Stomach (tissue), 4 donors: Measurements from ENCODE around the gene PLCH2.

ENCODE experiments used
- EP300 ChIP-seq: sonication (generic); formaldehyde crosslinking; IDR thresholded peaks from one replicate; pipeline ENCODE4 v1.6.1; 2017; ENCODE audit warnings: antibody characterized with exemption
- POLR2A ChIP-seq, 4 donors: fragments of 450-650 bp; IDR thresholded peaks; one replicate each; pipeline ENCODE4 v1.6.1; 2016; ENCODE audit warnings: antibody characterized with exemption in 4 of 4, control low read depth in 2 of 4, mild to moderate bottlenecking in 1 of 4, moderate library complexity in 1 of 4
- POLR2AphosphoS5 ChIP-seq, 3 donors: sonication (generic); formaldehyde crosslinking; IDR thresholded peaks; one replicate each; pipeline ENCODE4 v1.6.1; 2016; ENCODE audit warnings: antibody characterized with exemption in 3 of 3
- TF ChIP-seq, protein P1 (sequence below), 7 experiments: fragments of 450-650 bp in 4 of 7; fragments of 200-600 bp in 3 of 7; sonication (generic) in 3 of 7; IDR thresholded peaks; one replicate each; pipeline ENCODE4 v1.5.1; 2016 to 2019; ENCODE audit warnings: antibody characterized with exemption in 7 of 7, control low read depth in 2 of 7, mild to moderate bottlenecking in 1 of 7

DNA sequence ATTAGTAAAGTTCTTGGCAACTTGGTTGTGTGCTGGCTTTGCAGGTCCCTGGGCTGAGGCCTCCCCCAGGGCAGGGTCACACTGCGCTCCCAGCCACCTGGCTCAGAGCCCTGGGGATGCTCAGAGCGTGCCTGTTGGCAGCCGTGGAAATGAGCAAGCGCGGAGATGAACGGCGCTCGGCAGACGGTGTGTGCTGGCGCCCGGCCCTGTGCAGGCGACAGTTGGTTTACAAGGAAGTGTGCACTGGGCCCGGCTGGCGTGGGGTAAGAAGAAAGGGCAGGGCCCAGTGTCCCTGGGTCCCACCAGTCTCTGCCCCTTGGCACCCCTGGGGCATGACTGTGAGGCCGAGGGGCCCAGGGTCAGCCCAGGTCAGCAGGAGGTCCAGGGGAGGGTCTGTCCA, 38.1 kb upstream of the PLCH2 start:
- TF ChIP-seq POLR2AphosphoS5 (IDR thresholded peaks at IDR 0.05) = no peak
- TF ChIP-seq, protein P1, sequence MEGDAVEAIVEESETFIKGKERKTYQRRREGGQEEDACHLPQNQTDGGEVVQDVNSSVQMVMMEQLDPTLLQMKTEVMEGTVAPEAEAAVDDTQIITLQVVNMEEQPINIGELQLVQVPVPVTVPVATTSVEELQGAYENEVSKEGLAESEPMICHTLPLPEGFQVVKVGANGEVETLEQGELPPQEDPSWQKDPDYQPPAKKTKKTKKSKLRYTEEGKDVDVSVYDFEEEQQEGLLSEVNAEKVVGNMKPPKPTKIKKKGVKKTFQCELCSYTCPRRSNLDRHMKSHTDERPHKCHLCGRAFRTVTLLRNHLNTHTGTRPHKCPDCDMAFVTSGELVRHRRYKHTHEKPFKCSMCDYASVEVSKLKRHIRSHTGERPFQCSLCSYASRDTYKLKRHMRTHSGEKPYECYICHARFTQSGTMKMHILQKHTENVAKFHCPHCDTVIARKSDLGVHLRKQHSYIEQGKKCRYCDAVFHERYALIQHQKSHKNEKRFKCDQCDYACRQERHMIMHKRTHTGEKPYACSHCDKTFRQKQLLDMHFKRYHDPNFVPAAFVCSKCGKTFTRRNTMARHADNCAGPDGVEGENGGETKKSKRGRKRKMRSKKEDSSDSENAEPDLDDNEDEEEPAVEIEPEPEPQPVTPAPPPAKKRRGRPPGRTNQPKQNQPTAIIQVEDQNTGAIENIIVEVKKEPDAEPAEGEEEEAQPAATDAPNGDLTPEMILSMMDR (IDR thresholded peaks at IDR 0.05) = no peak
- no peak for TF ChIP-seq POLR2A (IDR thresholded peaks at IDR 0.05)
- TF ChIP-seq EP300 = no peak
